Thyroid gland (tissue), 4 donors: ENCODE data around the gene ABCD1.

Experiments
- POLR2A ChIP-seq, 2 donors: fragments of 450-650 bp; IDR thresholded peaks; one replicate each; pipeline ENCODE4 v1.6.1; 2017; ENCODE audit warnings: antibody characterized with exemption in 2 of 2, mild to moderate bottlenecking in 2 of 2, moderate library complexity in 1 of 2
- TF ChIP-seq, protein P1 (sequence below), 6 experiments: fragments of 200-600 bp in 3 of 6; fragments of 450-650 bp in 3 of 6; sonication (generic) in 3 of 6; IDR thresholded peaks; one replicate each; pipeline ENCODE4 v1.5.1; 2016 to 2019; ENCODE audit warnings: antibody characterized with exemption in 6 of 6, mild to moderate bottlenecking in 2 of 6, inconsistent platforms in 1 of 6, moderate library complexity in 1 of 6

DNA sequence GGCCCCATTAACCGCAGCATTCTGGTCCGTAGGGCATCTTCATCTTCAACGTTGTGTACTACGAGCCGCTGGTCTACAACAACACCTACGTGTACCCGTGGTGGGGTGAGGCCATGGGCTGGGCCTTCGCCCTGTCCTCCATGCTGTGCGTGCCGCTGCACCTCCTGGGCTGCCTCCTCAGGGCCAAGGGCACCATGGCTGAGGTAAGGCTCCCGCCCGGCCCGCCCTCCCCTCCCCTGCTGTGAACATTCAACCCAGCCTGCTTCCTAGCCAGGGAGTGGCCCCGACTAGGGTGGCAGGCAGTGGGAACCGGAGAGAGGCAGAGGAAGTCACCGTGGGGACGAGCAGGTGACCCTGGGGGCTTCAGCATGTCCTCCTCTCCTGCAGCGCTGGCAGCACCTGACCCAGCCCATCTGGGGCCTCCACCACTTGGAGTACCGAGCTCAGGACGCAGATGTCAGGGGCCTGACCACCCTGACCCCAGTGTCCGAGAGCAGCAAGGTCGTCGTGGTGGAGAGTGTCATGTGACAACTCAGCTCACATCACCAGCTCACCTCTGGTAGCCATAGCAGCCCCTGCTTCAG is 29.9 kb upstream of the ABCD1 start:
- TF ChIP-seq, protein P1, sequence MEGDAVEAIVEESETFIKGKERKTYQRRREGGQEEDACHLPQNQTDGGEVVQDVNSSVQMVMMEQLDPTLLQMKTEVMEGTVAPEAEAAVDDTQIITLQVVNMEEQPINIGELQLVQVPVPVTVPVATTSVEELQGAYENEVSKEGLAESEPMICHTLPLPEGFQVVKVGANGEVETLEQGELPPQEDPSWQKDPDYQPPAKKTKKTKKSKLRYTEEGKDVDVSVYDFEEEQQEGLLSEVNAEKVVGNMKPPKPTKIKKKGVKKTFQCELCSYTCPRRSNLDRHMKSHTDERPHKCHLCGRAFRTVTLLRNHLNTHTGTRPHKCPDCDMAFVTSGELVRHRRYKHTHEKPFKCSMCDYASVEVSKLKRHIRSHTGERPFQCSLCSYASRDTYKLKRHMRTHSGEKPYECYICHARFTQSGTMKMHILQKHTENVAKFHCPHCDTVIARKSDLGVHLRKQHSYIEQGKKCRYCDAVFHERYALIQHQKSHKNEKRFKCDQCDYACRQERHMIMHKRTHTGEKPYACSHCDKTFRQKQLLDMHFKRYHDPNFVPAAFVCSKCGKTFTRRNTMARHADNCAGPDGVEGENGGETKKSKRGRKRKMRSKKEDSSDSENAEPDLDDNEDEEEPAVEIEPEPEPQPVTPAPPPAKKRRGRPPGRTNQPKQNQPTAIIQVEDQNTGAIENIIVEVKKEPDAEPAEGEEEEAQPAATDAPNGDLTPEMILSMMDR (IDR thresholded peaks at IDR 0.05): no peak
- no peak for TF ChIP-seq POLR2A (IDR thresholded peaks at IDR 0.05)
